Uterus (tissue), 2 donors: ENCODE data around the gene FAM229B.

Experiments used
- CTCF ChIP-seq, 4 experiments: fragments of 200-600 bp in 2 of 4; fragments of 450-650 bp in 2 of 4; sonication (generic) in 2 of 4; IDR thresholded peaks; one replicate each; pipeline ENCODE4 v1.5.1; 2016 to 2019; ENCODE audit warnings: antibody characterized with exemption in 4 of 4, mild to moderate bottlenecking in 2 of 4, moderate library complexity in 1 of 4
- POLR2A ChIP-seq, 2 donors: fragments of 450-650 bp; IDR thresholded peaks; one replicate each; pipeline ENCODE4 v1.6.1; 2016; ENCODE audit warnings: antibody characterized with exemption in 2 of 2, mild to moderate bottlenecking in 1 of 2, moderate library complexity in 1 of 2

- TF ChIP-seq CTCF (IDR thresholded peaks at IDR 0.05) (no peak), POLR2A (IDR thresholded peaks at IDR 0.05) (no peak)
Measured at GRCh38 chr6:112113918-112114317, 26.5 kb downstream of the FAM229B start.
